Upper lobe of left lung (tissue), 6 donors: ENCODE data around the gene OR2A12. TPM values are rescaled to one million over a fixed set of nuclear protein-coding genes. Genes with fewer than 3 reads are reported as not detected.

Experiments used
- ATAC-seq, 2 donors: fragments of 200-7000 bp; cut with Tn5 transposase; one replicate each; pipeline ENCODE4 v1.9.1; 2022; ENCODE audit warnings: mild to moderate bottlenecking in 2 of 2, moderate library complexity in 2 of 2; ENCODE audit not compliant: low FRiP score in 2 of 2
- DNase-seq, 2 donors: peaks; one replicate each; pipeline ENCODE4 v3.0.0-alpha.2; 2019 to 2020
- H3K27ac ChIP-seq, 4 donors: fragments of 200-600 bp; sonication (generic); one replicate each; pipeline ENCODE4 v1.5.1; 2016 to 2019
- H3K27me3 ChIP-seq, 4 donors: fragments of 200-600 bp; sonication (generic); one replicate each; pipeline ENCODE4 v1.5.1; 2017 to 2019
- H3K36me3 ChIP-seq, 4 donors: fragments of 200-600 bp; sonication (generic); one replicate each; pipeline ENCODE4 v1.5.1; 2016 to 2019
- H3K4me1 ChIP-seq, 4 donors: fragments of 200-600 bp; sonication (generic); one replicate each; pipeline ENCODE4 v1.5.1; 2018 to 2019
- H3K4me3 ChIP-seq, 4 donors: fragments of 200-600 bp; sonication (generic); one replicate each; pipeline ENCODE4 v1.5.1; 2017 to 2019; ENCODE audit warnings: mild to moderate bottlenecking in 2 of 4, moderate library complexity in 1 of 4
- H3K9me3 ChIP-seq, 4 donors: fragments of 200-600 bp; sonication (generic); one replicate each; pipeline ENCODE4 v1.5.1; 2018 to 2019
- EP300 ChIP-seq, 4 donors: sonication (generic); formaldehyde crosslinking; IDR thresholded peaks; one replicate each; pipeline ENCODE4 v1.5.1; 2017; ENCODE audit warnings: antibody characterized with exemption in 4 of 4, control low read depth in 2 of 4
- POLR2A ChIP-seq, 4 donors: fragments of 450-650 bp; IDR thresholded peaks; one replicate each; pipeline ENCODE4 v1.5.1; 2016 to 2017; ENCODE audit warnings: antibody characterized with exemption in 4 of 4, mild to moderate bottlenecking in 2 of 4
- POLR2AphosphoS5 ChIP-seq, 2 donors: sonication (generic); formaldehyde crosslinking; IDR thresholded peaks; one replicate each; pipeline ENCODE4 v1.5.1; 2017; ENCODE audit warnings: antibody characterized with exemption in 2 of 2
- WGBS, 2 donors: methylation state at CpG; one replicate each; pipeline ENCODE4 v1.1.5; 2017 to 2018; 5-methylcytosine and 5-hydroxymethylcytosine counted together
- total RNA-seq, 6 donors: library from RNA; depleted of rRNA in 4 of 6; stranded (reverse); fragments of >200 nt in 4 of 6; gene quantifications; one replicate each; pipeline versions ENCODE4 v1.1.0 to v1.2.1, GENCODE V29; 2016 to 2021
- TF ChIP-seq, protein P1 (sequence below), 6 experiments: fragments of 450-650 bp in 4 of 6; fragments of 200-600 bp in 2 of 6; sonication (generic) in 2 of 6; IDR thresholded peaks; one replicate each; pipeline ENCODE4 v1.5.1; 2016 to 2019; ENCODE audit warnings: antibody characterized with exemption in 6 of 6
- donor health status: DM: no; HTN: no; CAD: no; lungs with moderate emphysema.
- donor health status: DM: no; HTN: yes; CAD: no; lungs with severe emphysema.

The OR2A12 gene
- total RNA-seq, 6 donors from 2014 or later = not detected

DNA sequence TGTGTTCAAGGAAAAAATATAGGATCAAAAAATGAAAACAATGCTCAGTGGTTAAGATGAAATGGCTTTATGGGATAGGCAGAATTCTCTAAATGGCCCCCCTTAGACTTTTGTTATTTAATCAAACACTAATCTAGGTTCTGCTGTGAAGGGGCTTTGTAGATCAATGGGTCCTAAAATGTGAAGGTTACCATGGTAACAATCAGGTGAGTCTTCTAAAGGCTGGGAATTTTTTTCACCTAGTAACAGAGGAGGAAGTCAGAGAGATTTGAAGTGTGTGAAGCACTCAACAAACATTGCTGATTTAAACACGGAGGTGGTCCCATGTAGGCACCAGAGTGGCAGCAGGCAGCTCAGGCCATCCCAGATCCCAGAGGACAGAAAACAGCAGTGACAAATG lies 48.0 kb downstream of the OR2A12 start:
- DNase-seq (no peak), ATAC-seq (no peak)
- Histone ChIP-seq H3K27ac (no peak overlapping the region), H3K9me3 (no peaks in the 10 kb centered on the region), H3K27me3 (no peaks in the 10 kb centered on the region), H3K4me3 (no peak overlapping the region), H3K4me1 (no peaks in the 10 kb centered on the region), H3K36me3 (no peaks in the 10 kb centered on the region)
- TF ChIP-seq EP300 (IDR thresholded peaks at IDR 0.05) (no peak), POLR2AphosphoS5 (IDR thresholded peaks at IDR 0.05) (no peak), POLR2A (IDR thresholded peaks at IDR 0.05) (no peak)
- TF ChIP-seq, protein P1, sequence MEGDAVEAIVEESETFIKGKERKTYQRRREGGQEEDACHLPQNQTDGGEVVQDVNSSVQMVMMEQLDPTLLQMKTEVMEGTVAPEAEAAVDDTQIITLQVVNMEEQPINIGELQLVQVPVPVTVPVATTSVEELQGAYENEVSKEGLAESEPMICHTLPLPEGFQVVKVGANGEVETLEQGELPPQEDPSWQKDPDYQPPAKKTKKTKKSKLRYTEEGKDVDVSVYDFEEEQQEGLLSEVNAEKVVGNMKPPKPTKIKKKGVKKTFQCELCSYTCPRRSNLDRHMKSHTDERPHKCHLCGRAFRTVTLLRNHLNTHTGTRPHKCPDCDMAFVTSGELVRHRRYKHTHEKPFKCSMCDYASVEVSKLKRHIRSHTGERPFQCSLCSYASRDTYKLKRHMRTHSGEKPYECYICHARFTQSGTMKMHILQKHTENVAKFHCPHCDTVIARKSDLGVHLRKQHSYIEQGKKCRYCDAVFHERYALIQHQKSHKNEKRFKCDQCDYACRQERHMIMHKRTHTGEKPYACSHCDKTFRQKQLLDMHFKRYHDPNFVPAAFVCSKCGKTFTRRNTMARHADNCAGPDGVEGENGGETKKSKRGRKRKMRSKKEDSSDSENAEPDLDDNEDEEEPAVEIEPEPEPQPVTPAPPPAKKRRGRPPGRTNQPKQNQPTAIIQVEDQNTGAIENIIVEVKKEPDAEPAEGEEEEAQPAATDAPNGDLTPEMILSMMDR (IDR thresholded peaks at IDR 0.05) = no peak
- 57 to 73% methylated on average over 1 of the region's 1 CpG for WGBS, 2 donors

DNA sequence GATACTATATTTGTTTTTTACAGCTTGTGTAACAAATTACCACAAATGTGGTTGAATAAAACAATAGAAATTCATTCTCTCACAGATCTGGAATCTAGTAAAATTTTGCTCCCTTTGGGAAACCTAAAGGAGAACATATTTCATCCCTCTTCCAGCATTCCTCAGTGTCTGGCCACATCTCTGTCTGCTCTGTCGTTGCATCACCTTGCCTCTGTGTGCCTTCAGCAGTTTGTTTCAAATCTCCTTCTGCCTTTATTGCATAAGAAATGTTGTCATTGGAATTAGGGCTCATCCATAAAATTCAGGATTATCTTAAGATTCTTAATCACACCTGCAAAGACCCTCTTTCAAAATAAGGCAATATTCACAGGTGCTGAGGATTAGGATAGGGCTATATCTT lies 51.4 kb downstream of the OR2A12 start:
- DNase-seq (no peak), ATAC-seq (no peak)
- Histone ChIP-seq H3K27ac (no peak overlapping the region), H3K27me3 (no peaks in the 10 kb centered on the region), H3K36me3 (no peaks in the 10 kb centered on the region), H3K4me3 (no peak overlapping the region), H3K4me1 (no peaks in the 10 kb centered on the region), H3K9me3 (no peaks in the 10 kb centered on the region)
- 69 to 73% methylated on average over 1 of the region's 1 CpG for WGBS, 2 donors
- TF ChIP-seq EP300 (IDR thresholded peaks at IDR 0.05) (no peak), POLR2A (IDR thresholded peaks at IDR 0.05) (no peak), POLR2AphosphoS5 (IDR thresholded peaks at IDR 0.05) (no peak)
- TF ChIP-seq, protein P1 (IDR thresholded peaks at IDR 0.05) = no peak

DNA sequence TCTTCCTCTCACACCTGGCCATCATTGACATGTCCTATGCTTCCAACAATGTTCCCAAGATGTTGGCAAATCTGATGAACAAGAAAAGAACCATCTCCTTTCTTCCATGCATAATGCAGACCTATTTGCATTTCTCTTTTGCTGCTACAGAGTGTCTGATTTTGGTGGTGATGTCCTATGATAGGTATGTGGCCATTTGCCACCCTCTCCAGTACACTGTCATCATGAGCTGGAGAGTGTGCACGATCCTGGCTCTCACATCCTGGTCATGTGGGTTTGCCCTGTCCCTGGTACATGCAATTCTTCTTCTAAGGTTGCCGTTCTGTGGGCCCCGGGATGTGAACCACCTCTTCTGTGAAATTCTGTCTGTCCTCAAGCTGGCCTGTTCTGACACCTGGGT lies 56.1 kb downstream of the OR2A12 start:
- TF ChIP-seq POLR2AphosphoS5 (IDR thresholded peaks at IDR 0.05) (no peak), EP300 (IDR thresholded peaks at IDR 0.05) (no peak), POLR2A (IDR thresholded peaks at IDR 0.05) (no peak)
- TF ChIP-seq, protein P1 (IDR thresholded peaks at IDR 0.05) = no peak
- Histone ChIP-seq H3K4me1 (no peaks in the 10 kb centered on the region), H3K36me3 (no peaks in the 10 kb centered on the region), H3K4me3 (no peak overlapping the region), H3K27ac (no peak overlapping the region), H3K9me3 (peaks cover 0 to 2% (median under 1%) of the 10 kb centered on the region in 4 donors), H3K27me3 (no peaks in the 10 kb centered on the region)
- ATAC-seq (no peak), DNase-seq (no peak)
- WGBS, 2 donors = 78 to 94% methylated on average over 3 of the region's 3 CpGs

DNA sequence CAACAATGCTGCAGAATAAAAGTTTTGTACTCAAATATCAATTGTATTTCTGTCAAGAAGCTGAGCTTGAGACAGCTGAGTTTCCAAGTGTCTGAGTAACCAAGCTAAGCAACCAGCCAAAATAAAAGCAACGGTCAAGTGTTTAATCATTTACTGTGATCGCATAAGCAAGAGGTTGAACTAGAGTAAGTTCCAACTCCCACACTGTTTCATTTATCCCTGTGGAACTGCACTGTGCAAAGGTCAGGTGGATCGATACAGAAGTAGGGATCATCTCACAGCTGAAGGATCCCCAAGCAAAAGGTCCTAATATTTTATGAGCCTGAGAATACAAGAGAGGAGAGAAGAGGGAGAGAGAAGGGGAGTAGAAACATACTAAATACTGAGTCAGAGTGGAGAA lies 58.3 kb downstream of the OR2A12 start:
- H3K27ac ChIP-seq = no peak overlapping the region
- H3K4me3 ChIP-seq = no peak overlapping the region
- H3K9me3 ChIP-seq = peaks cover 0 to 24% (median 10%) of the 10 kb centered on the region in 4 donors
- no peaks in the 10 kb centered on the region for H3K4me1 ChIP-seq
- 85 to 90% methylated on average over 3 of the region's 3 CpGs for WGBS, 2 donors
- no peak for DNase-seq
- no peaks in the 10 kb centered on the region for H3K36me3 ChIP-seq
- no peaks in the 10 kb centered on the region for H3K27me3 ChIP-seq
- TF ChIP-seq, protein P1 (IDR thresholded peaks at IDR 0.05) = no peak
- TF ChIP-seq POLR2AphosphoS5 (IDR thresholded peaks at IDR 0.05) = no peak
- no peak for TF ChIP-seq POLR2A (IDR thresholded peaks at IDR 0.05)
- no peak for TF ChIP-seq EP300 (IDR thresholded peaks at IDR 0.05)
- ATAC-seq = no peak

DNA sequence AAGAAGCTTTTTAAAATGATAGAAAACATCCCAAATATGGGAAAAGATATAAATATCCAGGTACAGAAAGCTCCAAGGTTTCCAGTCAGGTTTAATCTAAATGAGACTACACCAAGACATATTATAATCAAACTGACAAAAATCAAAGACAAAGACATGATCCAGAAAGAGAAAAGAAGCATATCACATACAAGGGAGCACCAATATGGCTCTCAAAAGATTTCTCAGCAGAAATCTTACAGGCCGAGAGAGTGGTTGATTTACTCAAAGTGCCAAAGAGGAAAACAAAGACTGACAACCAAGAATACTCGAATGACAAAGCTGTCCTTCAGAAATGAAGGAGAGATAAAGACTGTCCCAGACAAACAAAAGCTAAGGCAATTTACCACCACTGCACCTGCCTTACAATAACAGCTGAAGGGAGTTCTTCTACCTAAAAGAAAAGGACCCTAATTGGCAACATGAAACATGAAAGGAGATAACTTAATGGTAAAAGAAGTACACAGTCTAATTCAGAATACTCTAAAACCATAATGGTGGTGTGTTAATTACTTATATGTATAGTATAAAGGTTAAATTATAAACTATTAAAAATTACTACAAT lies 62.2 kb downstream of the OR2A12 start:
- ATAC-seq (no peak), DNase-seq (no peak)
- Histone ChIP-seq H3K36me3 (no peaks in the 10 kb centered on the region), H3K4me3 (no peak overlapping the region), H3K9me3 (peaks cover 0 to 24% (median 17%) of the 10 kb centered on the region in 4 donors), H3K27me3 (no peaks in the 10 kb centered on the region), H3K4me1 (no peaks in the 10 kb centered on the region), H3K27ac (no peak overlapping the region)
- TF ChIP-seq, protein P1 (IDR thresholded peaks at IDR 0.05) = no peak
- TF ChIP-seq POLR2A (IDR thresholded peaks at IDR 0.05) (no peak), EP300 (IDR thresholded peaks at IDR 0.05) (no peak), POLR2AphosphoS5 (IDR thresholded peaks at IDR 0.05) (no peak)
- 79 to 82% methylated on average over 2 of the region's 2 CpGs for WGBS, 2 donors
